Skeletal muscle tissue (tissue), 4 donors: ENCODE measurements around the gene C3orf22. TPM values are rescaled to one million over a fixed set of nuclear protein-coding genes. Genes with fewer than 3 reads are reported as not detected.

Experiments
- H3K27ac ChIP-seq: one replicate; pipeline ENCODE4 v1.7.0; 2013; ENCODE audit warnings: mild to moderate bottlenecking, low read depth, low read length, inconsistent platforms
- H3K27me3 ChIP-seq, 3 donors: one replicate each; pipeline ENCODE4 v1.7.0; 2013; ENCODE audit warnings: low read length in 3 of 3; ENCODE audit not compliant: control insufficient read depth in 3 of 3, insufficient read depth in 3 of 3
- H3K36me3 ChIP-seq, 3 donors: one replicate each; pipeline ENCODE4 v1.7.0; 2013; ENCODE audit warnings: low read length in 3 of 3; ENCODE audit not compliant: control insufficient read depth in 3 of 3, insufficient read depth in 3 of 3
- H3K4me1 ChIP-seq, 3 donors: one replicate each; pipeline ENCODE4 v1.7.0; 2013; ENCODE audit warnings: low read length in 3 of 3, mild to moderate bottlenecking in 3 of 3; ENCODE audit not compliant: control insufficient read depth in 3 of 3, insufficient read depth in 3 of 3
- H3K4me3 ChIP-seq, 3 donors: one replicate each; pipeline ENCODE4 v1.7.0; 2013; ENCODE audit warnings: low read length in 3 of 3
- H3K9ac ChIP-seq, 3 donors: one replicate each; pipeline ENCODE4 v1.7.0; 2013; ENCODE audit warnings: low read length in 3 of 3, mild to moderate bottlenecking in 3 of 3, moderate library complexity in 2 of 3, low read depth in 1 of 3
- H3K9me3 ChIP-seq, 3 donors: one replicate each; pipeline ENCODE4 v1.7.0; 2013; ENCODE audit warnings: low read length in 3 of 3; ENCODE audit not compliant: control insufficient read depth in 3 of 3
- total RNA-seq: library from RNA; depleted of rRNA; stranded (reverse); fragments of >200 nt; gene quantifications from one replicate; pipeline ENCODE4 v1.2.3, GENCODE V29; 2014
- donor health status: Osteomylitis.

C3orf22 gene
- total RNA-seq, 1 donor from 2014 or later = under 0.01 TPM

- Histone ChIP-seq H3K9me3 (no peaks in the 10 kb centered on the region), H3K27me3 (peaks cover 3 to 25% (median 14%) of the 10 kb centered on the region in 3 donors), H3K4me1 (peaks cover 7 to 16% (median 12%) of the 10 kb centered on the region in 3 donors), H3K4me3 (peak within 1 kb of the TSS; percentile 26 to 63 (median 58)), H3K9ac (peak within 1 kb of the TSS in 2 of 3 donors; percentile 23 to 62), H3K36me3 (no peaks in the 10 kb centered on the region), H3K27ac (no peak within 1 kb of the TSS)
These were observed 34.8 kb downstream of the C3orf22 start, which contains the start of gene CHST13 for GRCh38 chr3:126523745-126524428. CHST13 (plus strand) TSS chr3:126524155; CDS start chr3:126524333, 178 bp downstream.

- Histone ChIP-seq H3K27me3 (peaks cover 3 to 25% (median 16%) of the 10 kb centered on the region in 3 donors), H3K27ac (no peak overlapping the region), H3K9me3 (no peaks in the 10 kb centered on the region), H3K4me1 (peaks cover 7 to 14% (median 12%) of the 10 kb centered on the region in 3 donors), H3K4me3 (no peak overlapping the region), H3K36me3 (no peaks in the 10 kb centered on the region), H3K9ac (no peak overlapping the region)
These were observed 36.4 kb downstream of the C3orf22 start for GRCh38 chr3:126522363-126522788.

DNA sequence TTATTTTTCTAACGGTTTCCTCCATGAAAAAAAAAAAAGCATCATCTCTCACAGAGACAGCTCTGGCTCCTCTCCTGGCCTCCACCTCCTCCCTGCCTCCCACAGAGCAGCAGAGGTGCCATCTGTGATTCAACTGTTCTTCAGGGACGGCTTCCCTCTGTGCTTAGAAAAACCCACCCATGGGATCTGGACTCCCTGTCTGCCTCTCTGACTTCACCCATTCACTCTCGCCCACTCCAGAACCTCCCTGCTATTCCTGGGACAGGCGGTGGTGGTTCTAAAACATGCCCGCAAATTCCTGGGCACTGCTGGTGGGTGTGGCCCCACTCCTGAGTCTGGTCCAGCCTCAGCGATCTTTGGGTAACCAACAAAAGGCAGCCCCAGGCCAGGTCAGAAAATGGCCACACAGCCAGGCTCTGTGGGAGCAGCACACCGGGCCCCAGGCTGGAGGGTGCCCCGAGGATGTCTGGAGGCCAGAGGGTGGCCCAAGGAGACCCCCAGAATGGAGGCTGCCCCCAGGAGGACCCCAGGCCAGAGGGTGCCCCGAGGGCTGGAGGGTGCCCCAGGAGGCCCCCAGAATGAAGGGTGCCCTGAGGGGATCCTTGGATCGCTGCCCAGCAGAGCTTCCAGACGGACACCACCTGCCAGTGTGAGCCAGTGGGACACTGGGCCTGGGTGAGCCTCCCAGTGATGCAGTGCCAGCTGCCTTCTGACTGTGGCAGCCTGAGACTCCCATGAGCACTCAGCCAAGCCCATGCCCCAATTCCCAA is 37.4 kb downstream of the C3orf22 start:
- Histone ChIP-seq H3K9ac (no peak overlapping the region), H3K27ac (no peak overlapping the region), H3K9me3 (no peaks in the 10 kb centered on the region), H3K4me3 (no peak overlapping the region), H3K27me3 (peaks cover 3 to 25% (median 16%) of the 10 kb centered on the region in 3 donors), H3K36me3 (no peaks in the 10 kb centered on the region), H3K4me1 (peaks cover 7 to 14% (median 12%) of the 10 kb centered on the region in 3 donors)

DNA sequence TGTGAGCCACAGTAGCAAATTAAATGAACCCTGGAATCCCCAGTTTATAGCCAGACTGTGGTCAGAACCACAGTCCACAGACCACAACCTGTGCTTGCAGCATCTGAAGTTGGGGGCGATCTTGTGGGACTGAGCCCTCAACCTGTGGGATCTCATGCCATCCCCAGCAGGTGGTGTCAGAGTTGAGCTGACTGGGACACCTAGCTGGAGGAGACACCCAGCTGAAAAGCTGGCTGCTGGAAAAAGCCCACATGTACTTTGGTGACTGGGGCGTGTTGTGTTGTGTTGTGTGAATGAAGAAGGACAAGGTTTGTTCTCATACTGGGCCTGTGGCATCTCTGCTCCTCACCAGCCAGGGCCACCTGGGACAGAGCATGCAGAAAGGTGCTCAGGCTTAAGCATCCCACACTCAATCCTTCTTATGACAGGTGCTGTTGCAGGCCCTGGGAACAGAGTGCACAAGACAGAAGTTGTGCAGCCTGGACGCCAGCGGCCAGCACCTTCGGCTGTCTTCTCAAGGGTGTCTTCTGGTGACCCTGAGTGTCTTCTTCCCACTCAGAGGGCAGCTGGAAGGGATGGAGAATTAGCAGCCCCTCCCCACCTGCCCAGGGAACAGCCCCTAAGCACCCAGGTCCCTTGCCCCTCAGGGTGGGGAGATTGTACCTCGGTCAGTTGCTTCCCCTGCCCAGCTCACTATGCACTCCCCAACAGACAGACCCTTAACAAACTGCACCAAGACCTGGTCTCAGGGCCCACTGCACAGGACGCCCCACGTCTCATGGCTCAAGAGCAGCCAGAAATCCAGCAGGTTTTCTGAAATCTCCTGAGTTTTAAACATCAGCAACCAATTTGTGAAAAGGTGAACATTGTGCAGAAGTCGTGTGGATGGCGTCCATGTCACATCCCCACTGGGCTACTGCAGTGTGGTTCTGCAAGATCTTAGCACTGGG is 39.0 kb downstream of the C3orf22 start:
- H3K36me3 ChIP-seq = no peaks in the 10 kb centered on the region
- no peak overlapping the region for H3K4me3 ChIP-seq
- H3K27ac ChIP-seq = no peak overlapping the region
- peaks cover 1 to 20% (median 11%) of the 10 kb centered on the region in 3 donors for H3K27me3 ChIP-seq
- H3K9me3 ChIP-seq = no peaks in the 10 kb centered on the region
- no peak overlapping the region for H3K9ac ChIP-seq
- peaks cover 7 to 13% (median 12%) of the 10 kb centered on the region in 3 donors for H3K4me1 ChIP-seq

- H3K4me3 ChIP-seq = no peak overlapping the region
These were observed 40.0 kb downstream of the C3orf22 start for GRCh38 chr3:126518779-126519177.

DNA sequence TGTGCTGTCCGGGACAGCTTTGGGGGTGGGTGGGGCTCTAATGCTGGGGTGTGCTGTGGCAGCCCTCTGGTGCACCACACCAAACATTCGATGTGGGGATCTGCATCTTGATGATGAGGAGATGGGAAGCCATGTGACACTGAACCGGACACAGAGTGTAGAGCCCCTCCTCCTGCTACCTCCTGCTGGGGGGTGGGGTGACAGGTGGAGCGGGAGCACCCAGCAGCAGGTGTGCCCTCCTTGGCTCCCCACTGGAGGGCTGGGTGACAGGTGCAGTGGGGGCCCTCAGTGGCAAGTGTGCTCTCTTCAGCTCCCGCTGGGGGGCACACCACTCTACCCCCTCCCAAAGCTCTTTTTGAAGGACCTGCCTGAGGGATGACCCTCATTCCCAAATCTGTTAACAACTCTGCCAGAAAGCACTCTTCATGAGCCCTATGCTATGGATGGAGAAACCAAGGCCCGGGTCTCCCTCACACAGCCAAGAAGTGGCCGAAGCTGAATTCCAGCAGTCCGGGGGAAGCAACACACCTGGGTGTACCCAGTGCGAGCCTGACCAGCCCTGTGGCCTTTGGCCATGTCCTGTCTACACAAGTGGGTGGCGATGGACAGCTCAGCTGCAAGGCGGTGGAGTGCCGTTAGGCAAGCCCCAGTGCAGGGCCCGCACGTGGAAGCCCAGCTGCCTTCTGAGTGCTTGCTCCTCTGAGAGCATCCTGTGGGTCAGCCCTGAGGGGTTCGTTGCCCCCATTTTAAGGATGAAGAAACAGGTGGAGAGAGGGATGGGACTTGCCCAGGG is 40.5 kb downstream of the C3orf22 start:
- Histone ChIP-seq H3K9ac (no peak overlapping the region), H3K4me1 (peaks cover 0 to 3% (median 2%) of the 10 kb centered on the region in 3 donors), H3K27me3 (peaks cover 0 to 10% (median 3%) of the 10 kb centered on the region in 3 donors), H3K9me3 (no peaks in the 10 kb centered on the region), H3K36me3 (no peaks in the 10 kb centered on the region), H3K27ac (no peak overlapping the region), H3K4me3 (no peak overlapping the region)

More at GRCh38 chr3:126518779-126519177, 40.0 kb downstream of the C3orf22 start:
- no peaks in the 10 kb centered on the region for H3K36me3 ChIP-seq
- peaks cover 4 to 6% (median 6%) of the 10 kb centered on the region in 3 donors for H3K4me1 ChIP-seq
- H3K27ac ChIP-seq = no peak overlapping the region
- H3K9ac ChIP-seq = no peak overlapping the region
- H3K9me3 ChIP-seq = no peaks in the 10 kb centered on the region
- H3K27me3 ChIP-seq = peaks cover 0 to 16% (median 8%) of the 10 kb centered on the region in 3 donors

DNA sequence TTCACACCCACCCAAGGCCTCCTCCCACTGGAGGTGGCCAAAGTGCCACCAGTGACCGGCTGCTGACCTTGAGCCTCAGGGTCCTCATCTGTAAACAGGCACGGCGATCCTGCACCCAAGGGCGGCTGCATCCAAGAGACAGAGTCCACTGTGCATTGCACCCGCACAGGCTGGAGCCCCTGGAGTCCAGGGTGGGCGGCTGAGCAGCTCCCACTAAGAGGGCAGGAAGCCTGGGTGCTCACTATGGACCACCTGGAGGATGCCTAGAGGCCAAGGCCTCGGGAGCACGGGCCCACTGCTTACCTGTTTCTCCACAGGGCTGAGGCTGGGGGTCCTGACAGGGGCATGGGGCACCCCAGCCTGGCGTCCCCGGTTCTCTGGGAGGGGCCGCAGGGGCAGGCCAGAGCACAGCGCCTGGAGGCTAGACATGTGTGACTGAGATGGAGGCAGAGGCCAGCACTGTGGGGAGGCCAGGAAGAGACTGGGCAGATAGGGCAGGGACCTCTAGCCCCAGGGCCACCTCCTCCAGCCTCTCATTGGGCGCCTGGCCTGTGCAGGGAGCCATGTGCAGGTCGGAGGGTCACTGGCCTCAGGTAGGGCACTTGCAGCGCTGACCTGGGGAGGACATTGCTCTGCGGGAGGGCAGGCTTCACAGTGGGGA is 41.3 kb downstream of the C3orf22 start, which contains the start of gene UROC1:
TSS of gene UROC1 (minus strand) at position 483 of the 661 bp plus-strand sequence. CDS start at position 429, 54 bp downstream.
- peaks cover 0 to 7% (median 1%) of the 10 kb centered on the region in 3 donors for H3K4me1 ChIP-seq
- H3K9ac ChIP-seq = no peak within 1 kb of the TSS
- H3K4me3 ChIP-seq = no peak within 1 kb of the TSS
- no peaks in the 10 kb centered on the region for H3K9me3 ChIP-seq
- no peaks in the 10 kb centered on the region for H3K36me3 ChIP-seq
- H3K27me3 ChIP-seq = peaks cover 0 to 4% (median 3%) of the 10 kb centered on the region in 3 donors
- H3K27ac ChIP-seq = no peak within 1 kb of the TSS

GRCh38 chr3:126516936-126517290 is 41.8 kb downstream of the C3orf22 start:
- H3K27me3 ChIP-seq = peaks cover 0 to 3% (median 3%) of the 10 kb centered on the region in 3 donors
- no peak overlapping the region for H3K27ac ChIP-seq
- no peaks in the 10 kb centered on the region for H3K9me3 ChIP-seq
- peaks cover 0 to 10% (median 2%) of the 10 kb centered on the region in 3 donors for H3K4me1 ChIP-seq
- no peak overlapping the region for H3K9ac ChIP-seq
- H3K36me3 ChIP-seq = no peaks in the 10 kb centered on the region
- no peak overlapping the region for H3K4me3 ChIP-seq
